ENCODE data around the gene IRF8.

DNA sequence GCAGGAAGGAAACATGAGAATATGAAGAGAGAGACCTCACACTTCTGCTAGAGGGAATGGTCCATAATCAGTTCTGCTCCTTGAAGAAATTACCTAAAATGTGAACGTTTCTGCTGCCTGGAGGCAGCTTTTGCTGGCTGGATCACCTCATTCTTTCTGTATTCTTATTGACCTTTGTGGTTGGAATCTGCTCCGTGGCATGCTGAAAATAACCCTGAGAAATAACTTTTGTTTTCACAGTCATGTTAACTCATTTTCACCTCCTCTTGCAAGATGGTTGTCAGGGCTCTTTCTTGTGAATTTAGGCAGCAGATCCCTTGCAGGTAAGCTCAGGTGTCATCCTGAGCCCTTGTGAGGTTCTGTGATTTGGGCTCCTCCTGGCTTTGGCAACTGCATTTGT lies 70.2 kb downstream of the IRF8 start:
- TF ChIP-seq, protein P1, sequence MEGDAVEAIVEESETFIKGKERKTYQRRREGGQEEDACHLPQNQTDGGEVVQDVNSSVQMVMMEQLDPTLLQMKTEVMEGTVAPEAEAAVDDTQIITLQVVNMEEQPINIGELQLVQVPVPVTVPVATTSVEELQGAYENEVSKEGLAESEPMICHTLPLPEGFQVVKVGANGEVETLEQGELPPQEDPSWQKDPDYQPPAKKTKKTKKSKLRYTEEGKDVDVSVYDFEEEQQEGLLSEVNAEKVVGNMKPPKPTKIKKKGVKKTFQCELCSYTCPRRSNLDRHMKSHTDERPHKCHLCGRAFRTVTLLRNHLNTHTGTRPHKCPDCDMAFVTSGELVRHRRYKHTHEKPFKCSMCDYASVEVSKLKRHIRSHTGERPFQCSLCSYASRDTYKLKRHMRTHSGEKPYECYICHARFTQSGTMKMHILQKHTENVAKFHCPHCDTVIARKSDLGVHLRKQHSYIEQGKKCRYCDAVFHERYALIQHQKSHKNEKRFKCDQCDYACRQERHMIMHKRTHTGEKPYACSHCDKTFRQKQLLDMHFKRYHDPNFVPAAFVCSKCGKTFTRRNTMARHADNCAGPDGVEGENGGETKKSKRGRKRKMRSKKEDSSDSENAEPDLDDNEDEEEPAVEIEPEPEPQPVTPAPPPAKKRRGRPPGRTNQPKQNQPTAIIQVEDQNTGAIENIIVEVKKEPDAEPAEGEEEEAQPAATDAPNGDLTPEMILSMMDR (IDR thresholded peaks at IDR 0.05) = no peak
- TF ChIP-seq POLR2A (IDR thresholded peaks at IDR 0.05) = no peak
